ENCODE data around the gene TMEM178B. TPM values are rescaled to one million over a fixed set of nuclear protein-coding genes. Genes with fewer than 3 reads are reported as not detected.

Gene TMEM178B
- total and polyA plus RNA-seq, 2 of the 4 experiments (the other 2 are of a cell fraction), result under 0.01 to 0.05 TPM

DNA sequence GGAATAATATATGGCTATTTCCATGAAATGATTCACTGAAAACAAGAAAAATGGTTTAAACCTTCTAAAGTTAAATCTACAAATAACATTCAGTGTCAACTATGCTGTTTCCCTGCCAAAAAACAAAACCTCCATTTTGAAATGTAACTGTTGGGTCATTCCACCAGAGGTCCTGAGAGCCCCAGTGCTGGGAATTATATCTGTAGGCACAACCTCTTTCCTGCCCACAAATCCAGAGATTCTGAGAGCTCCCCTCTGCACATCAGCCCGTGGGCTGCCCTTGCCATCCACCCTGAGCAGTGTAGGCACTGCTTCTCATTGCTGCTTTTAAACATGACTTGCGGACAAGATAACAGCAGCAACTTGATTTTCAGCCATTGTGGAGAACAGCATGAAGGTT is 198.6 kb downstream of the TMEM178B start:
- H3K36me3 ChIP-seq (ENCODE audit: control insufficient read depth, insufficient read depth, low read length), result no peaks in the 10 kb centered on the region
- no peak overlapping the region for H2BK5ac ChIP-seq (ENCODE audit: low read depth, low read length, poor library complexity, severe bottlenecking)
- in situ Hi-C loops (cut with MboI; ENCODE audit: low sequenced_read_pairs), result no loop called here
- H3K14ac ChIP-seq (replicated peaks; ENCODE audit: low read depth, low read length), result no peak overlapping the region
- DNase-seq, result no peak
- dilution Hi-C loops (cut with HindIII; ENCODE audit: low sequenced_read_pairs, unreplicated experiment), result no loop called here
- WGBS, 2 experiments (ENCODE audit: extremely low coverage in 2 of 2, insufficient read length in 1 of 2), result 0% methylated on average over 1 of the region's 2 CpGs; no CpG with 5 or more reads in 1 of the 2 experiments
- H3K23ac ChIP-seq (ENCODE audit: low read depth, low read length), result no peak overlapping the region
- H3K4me1 ChIP-seq (ENCODE audit: control insufficient read depth, insufficient read depth, low read length), result no peaks in the 10 kb centered on the region
- H3K4me2 ChIP-seq (ENCODE audit: low read depth, low read length), result no peak overlapping the region
- no peak overlapping the region for H3K56ac ChIP-seq (ENCODE audit: extremely low read depth, insufficient read depth, low read length)
- no peak overlapping the region for H4K91ac ChIP-seq (ENCODE audit: insufficient read depth, low read depth, low read length)
- no peak overlapping the region for H3K4me3 ChIP-seq (ENCODE audit: insufficient read depth, low read depth, low read length)
- peaks cover 4% of the 10 kb centered on the region; the same call in 1 of the 2 replicates for H3K9me3 ChIP-seq (ENCODE audit: control insufficient read depth, insufficient read depth, low read length)
- H4K20me1 ChIP-seq (ENCODE audit: insufficient read depth, low read length), result no peaks in the 10 kb centered on the region
- H3K79me1 ChIP-seq (ENCODE audit: low read depth in 1 of 2, low read length in 2 of 2), result no peaks in the 10 kb centered on the region
- no peak overlapping the region for H2BK20ac ChIP-seq (ENCODE audit: low read depth, low read length)
- H3K4ac ChIP-seq (ENCODE audit: low read depth, low read length), result no peak overlapping the region
- no TSS peak for BruUV-seq (replicated peaks)
- intact Hi-C loops (cut with micrococcal nuclease), result no loop called here
- H2BK15ac ChIP-seq (ENCODE audit: low read depth, low read length), result no peak overlapping the region
- H3K18ac ChIP-seq (ENCODE audit: low read depth, low read length), result no peak overlapping the region
- H2BK120ac ChIP-seq (ENCODE audit: low read depth, low read length), result no peak overlapping the region
- H2AFZ ChIP-seq (replicated peaks; ENCODE audit: low read length, poor library complexity), result no peak overlapping the region
- ChIA-PET POLR2A (ENCODE audit: unreplicated experiment) (no interaction called here), CTCF (no interaction called here)
- ATAC-seq (ENCODE audit: low read depth), result no peak
- no peaks in the 10 kb centered on the region for H3K27me3 ChIP-seq (ENCODE audit: control insufficient read depth, insufficient read depth, low read length)
- H3K9ac ChIP-seq (ENCODE audit: low read depth, low read length), result no peak overlapping the region
- no peak overlapping the region for H2AK9ac ChIP-seq (replicated peaks; ENCODE audit: low read depth, low read length, poor library complexity)
- H2AK5ac ChIP-seq (ENCODE audit: low read depth, low read length), result no peak overlapping the region
- no peak overlapping the region for H4K5ac ChIP-seq (ENCODE audit: low read depth, low read length)
- no peak overlapping the region for H3K27ac ChIP-seq (ENCODE audit: insufficient read depth, low read length)
- TF ChIP-seq RAD21 (IDR thresholded peaks at IDR 0.05; ENCODE audit: low read length) (no peak), NFE2L2 (IDR thresholded peaks at IDR 0.05; ENCODE audit: low read depth, low read length) (no peak), POLR2A (IDR thresholded peaks at IDR 0.05; ENCODE audit: low read depth, low read length) (no peak), MAZ (IDR thresholded peaks at IDR 0.05; ENCODE audit: borderline replicate concordance, low read depth, low read length) (no peak), MXI1 (IDR thresholded peaks at IDR 0.05; ENCODE audit: borderline replicate concordance, low read depth, low read length) (no peak), RFX5 (IDR thresholded peaks at IDR 0.05; ENCODE audit: low read depth, low read length) (no peak)
- TF ChIP-seq, protein P1, sequence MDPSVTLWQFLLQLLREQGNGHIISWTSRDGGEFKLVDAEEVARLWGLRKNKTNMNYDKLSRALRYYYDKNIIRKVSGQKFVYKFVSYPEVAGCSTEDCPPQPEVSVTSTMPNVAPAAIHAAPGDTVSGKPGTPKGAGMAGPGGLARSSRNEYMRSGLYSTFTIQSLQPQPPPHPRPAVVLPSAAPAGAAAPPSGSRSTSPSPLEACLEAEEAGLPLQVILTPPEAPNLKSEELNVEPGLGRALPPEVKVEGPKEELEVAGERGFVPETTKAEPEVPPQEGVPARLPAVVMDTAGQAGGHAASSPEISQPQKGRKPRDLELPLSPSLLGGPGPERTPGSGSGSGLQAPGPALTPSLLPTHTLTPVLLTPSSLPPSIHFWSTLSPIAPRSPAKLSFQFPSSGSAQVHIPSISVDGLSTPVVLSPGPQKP (IDR thresholded peaks at IDR 0.05; ENCODE audit: borderline replicate concordance, low read depth, low read length), result no peak
- H3K9me1 ChIP-seq (ENCODE audit: insufficient read depth, low read length), result no peaks in the 10 kb centered on the region
- H4K8ac ChIP-seq (ENCODE audit: low read depth in 2 of 2, low read length in 2 of 2), result no peak overlapping the region

All from IMR-90 (cell line).